ENCODE data around the gene CSK.

DNA sequence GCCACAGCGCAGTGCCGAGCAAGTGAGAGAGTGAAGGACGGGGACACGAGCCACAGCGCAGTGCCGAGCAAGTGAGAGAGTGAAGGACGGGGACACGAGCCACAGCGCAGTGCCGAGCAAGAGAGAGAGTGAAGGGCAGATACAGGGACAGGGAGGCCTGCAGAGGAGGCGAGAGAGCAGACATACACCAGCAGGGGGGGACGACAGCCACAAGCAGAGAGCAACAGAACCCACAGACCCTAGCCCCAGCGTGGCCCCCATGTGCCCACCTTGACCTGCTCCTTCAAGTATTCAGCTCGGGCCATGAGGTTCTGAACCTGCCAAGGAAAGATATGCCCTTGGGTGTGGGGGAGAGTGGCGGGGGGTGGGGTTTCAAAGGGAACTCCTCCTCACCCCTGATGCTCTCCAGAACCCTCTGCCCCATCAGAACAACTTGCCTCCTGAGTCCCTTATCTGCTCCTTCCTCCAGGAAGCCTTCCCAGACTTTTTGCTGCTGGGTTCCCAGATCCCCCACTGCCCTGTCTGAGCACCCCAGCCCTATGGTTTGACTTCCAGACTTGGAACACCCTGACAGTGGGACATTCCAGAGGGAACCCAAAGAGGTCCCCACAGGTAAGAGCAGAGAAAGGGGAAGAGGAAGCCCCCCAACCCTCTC lies 55.7 kb downstream of the CSK start:
- TF ChIP-seq CTCF (IDR thresholded peaks at IDR 0.05): no peak
- TF ChIP-seq POLR2A (IDR thresholded peaks at IDR 0.05): no peak
